ENCODE results near the gene HAUS7. TPM values are rescaled to one million over a fixed set of nuclear protein-coding genes. Genes with fewer than 3 reads are reported as not detected.

Gene HAUS7
- total and polyA plus RNA-seq, 8 donors, result 1.8 to 75.3 (median 14.7) TPM

DNA sequence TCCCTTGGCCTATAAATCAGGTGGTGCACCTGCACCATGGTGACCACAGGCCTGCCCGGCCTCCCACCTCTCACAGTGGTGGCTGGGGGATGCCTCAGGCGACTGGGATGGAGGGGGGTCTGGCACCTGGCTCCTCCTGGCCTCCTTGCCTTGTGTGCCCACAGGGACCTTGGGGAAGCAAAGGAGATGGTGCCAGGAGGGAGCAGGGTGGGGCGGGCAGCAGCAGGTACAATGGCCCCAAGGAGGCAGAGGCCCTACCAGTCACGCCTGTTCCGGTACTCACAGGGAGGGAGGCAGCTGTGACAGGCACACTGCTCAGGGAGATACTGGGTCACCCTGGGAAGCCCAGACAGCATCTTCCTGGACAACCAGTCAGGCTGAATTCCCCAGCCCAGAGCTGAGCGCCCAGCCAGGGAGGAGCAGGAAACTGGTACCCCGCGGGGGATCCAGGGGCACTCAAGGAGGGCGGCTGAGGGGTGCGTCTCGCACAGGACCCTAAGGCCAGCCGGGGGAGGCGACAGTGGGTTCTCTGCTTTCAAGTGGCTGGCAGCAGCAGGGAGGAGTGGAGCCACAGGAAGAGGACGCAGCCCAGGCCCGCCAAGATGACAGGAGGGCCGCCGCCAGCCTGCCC, 23.3 kb downstream of the HAUS7 start:
- DNase-seq, result no peak
- Histone ChIP-seq H3K4me1 (no peaks in the 10 kb centered on the region), H3K27ac (no peak overlapping the region), H3K9me3 (no peaks in the 10 kb centered on the region), H3K4me3 (no peak overlapping the region), H3K36me3 (peaks cover 0 to 34% (median 26%) of the 10 kb centered on the region in 4 donors), H3K27me3 (peaks cover 0 to 5% (median 0%) of the 10 kb centered on the region in 3 donors)
- WGBS, 5 donors, result 86 to 93% (median 90%) methylated on average over 6 to 17 of the region's 17 CpGs
- TF ChIP-seq POLR2AphosphoS5 (IDR thresholded peaks at IDR 0.05) (no peak), EP300 (IDR thresholded peaks at IDR 0.05) (no peak), POLR2A (IDR thresholded peaks at IDR 0.05) (no peak), CTCF (IDR thresholded peaks at IDR 0.05) (no peak)
- intact Hi-C loops (cut with DNase I; ENCODE audit: low total_unique reads), result no loop called here

- no peak for DNase-seq
Observed at GRCh38 chrX:153446636-153446936, 23.8 kb downstream of the HAUS7 start.

GRCh38 chrX:153445856-153446635, 24.3 kb downstream of the HAUS7 start, which contains the start of gene TREX2:
Gene TREX2 (minus strand): TSS chrX:153446056. CDS start chrX:153445430, 626 bp downstream.
- intact Hi-C loops (cut with DNase I; ENCODE audit: low total_unique reads), result no loop called here
- Histone ChIP-seq H3K4me3 (no peak within 1 kb of the TSS), H3K27me3 (peaks cover 0 to 5% (median 0%) of the 10 kb centered on the region in 3 donors), H3K4me1 (no peaks in the 10 kb centered on the region), H3K36me3 (peaks cover 0 to 31% (median 24%) of the 10 kb centered on the region in 4 donors), H3K9me3 (no peaks in the 10 kb centered on the region), H3K27ac (no peak within 1 kb of the TSS)
- 0 to 74% (median 60%) methylated on average over 1 to 30 of the region's 30 CpGs for WGBS, 5 donors
- DNase-seq, result peak in 1 of 2 donors; percentile 52
- no peak for TF ChIP-seq POLR2A (IDR thresholded peaks at IDR 0.05)
- no peak for TF ChIP-seq POLR2AphosphoS5 (IDR thresholded peaks at IDR 0.05)
- TF ChIP-seq EP300 (IDR thresholded peaks at IDR 0.05), result no peak
- TF ChIP-seq CTCF (IDR thresholded peaks at IDR 0.05), result no peak

More at GRCh38 chrX:153446636-153446936, 23.8 kb downstream of the HAUS7 start:
- no peak for TF ChIP-seq POLR2A (IDR thresholded peaks at IDR 0.05)
- TF ChIP-seq CTCF (IDR thresholded peaks at IDR 0.05), result no peak
- Histone ChIP-seq H3K36me3 (peaks cover 0 to 34% (median 25%) of the 10 kb centered on the region in 4 donors), H3K9me3 (no peaks in the 10 kb centered on the region), H3K27me3 (peaks cover 0 to 5% (median 0%) of the 10 kb centered on the region in 3 donors), H3K4me3 (no peak overlapping the region), H3K4me1 (no peaks in the 10 kb centered on the region), H3K27ac (no peak overlapping the region)
- intact Hi-C loops (cut with DNase I; ENCODE audit: low total_unique reads), result no loop called here
- WGBS, 5 donors, result 54 to 74% (median 68%) methylated on average over 4 to 10 of the region's 10 CpGs; no CpG with 5 or more reads in 1 of the 5 donors

- intact Hi-C loops (cut with DNase I; ENCODE audit: low total_unique reads), result no loop called here
- H3K27ac ChIP-seq, result no peak overlapping the region
- TF ChIP-seq POLR2A (IDR thresholded peaks at IDR 0.05), result no peak
- TF ChIP-seq EP300 (IDR thresholded peaks at IDR 0.05), result no peak
- no peak for TF ChIP-seq POLR2AphosphoS5 (IDR thresholded peaks at IDR 0.05)
- TF ChIP-seq CTCF (IDR thresholded peaks at IDR 0.05), result no peak
- WGBS, 5 donors, result 85 to 95% (median 86%) methylated on average over 4 to 35 of the region's 35 CpGs
- H3K4me3 ChIP-seq, result no peak overlapping the region
- H3K27me3 ChIP-seq, result peaks cover 0 to 5% (median 0%) of the 10 kb centered on the region in 3 donors
- DNase-seq, result no peak
- no peaks in the 10 kb centered on the region for H3K4me1 ChIP-seq
- H3K9me3 ChIP-seq, result peaks cover 0 to 2% (median 0%) of the 10 kb centered on the region in 4 donors
- peaks cover 0 to 25% (median 17%) of the 10 kb centered on the region in 4 donors for H3K36me3 ChIP-seq
Observed at GRCh38 chrX:153445106-153445855, 25.1 kb downstream of the HAUS7 start.

Measured in stomach (tissue), 9 donors.